ENCODE data around the gene CDH12. TPM values are rescaled to one million over a fixed set of nuclear protein-coding genes. Genes with fewer than 3 reads are reported as not detected.

CDH12 gene
- total RNA-seq, 1 donor from 2014 or later = not detected

GRCh38 chr5:21765406-21765805, 1087.7 kb downstream of the CDH12 start:
- DNase-seq (no peak), ATAC-seq (no peak)
- intact Hi-C loops (cut with micrococcal nuclease) = no loop called here

GRCh38 chr5:21739096-21739495, 1114.0 kb downstream of the CDH12 start:
- intact Hi-C loops (cut with micrococcal nuclease) = no loop called here
- DNase-seq (no peak), ATAC-seq (no peak)

- ATAC-seq (no peak), DNase-seq (no peak)
- intact Hi-C loops (cut with micrococcal nuclease) = no loop called here
Observed at GRCh38 chr5:21723500-21723899, 1129.6 kb downstream of the CDH12 start.

- intact Hi-C loops (cut with micrococcal nuclease) = no loop called here
- DNase-seq = no peak
- ATAC-seq = no peak
Observed at GRCh38 chr5:21711866-21712758, 1141.0 kb downstream of the CDH12 start.

GRCh38 chr5:21709770-21710169, 1143.4 kb downstream of the CDH12 start:
- intact Hi-C loops (cut with micrococcal nuclease) = no loop called here
- ATAC-seq (no peak), DNase-seq (no peak)

GRCh38 chr5:21704974-21705668, 1148.0 kb downstream of the CDH12 start:
- intact Hi-C loops (cut with micrococcal nuclease) = no loop called here
- ATAC-seq (no peak), DNase-seq (no peak)

GRCh38 chr5:21701317-21701716, 1151.8 kb downstream of the CDH12 start:
- intact Hi-C loops (cut with micrococcal nuclease) = no loop called here
- ATAC-seq = no peak
- DNase-seq = no peak

Measured in left ventricle myocardium superior (tissue), 1 donor.